CD4-positive, alpha-beta T cell (primary cell): ENCODE data around the gene TUB. TPM values are rescaled to one million over a fixed set of nuclear protein-coding genes. Genes with fewer than 3 reads are reported as not detected.

Experiments used
- ATAC-seq: fragments of 200-7000 bp; cut with Tn5 transposase; one replicate; pipeline ENCODE4 v1.10.0; 2022; ENCODE audit warnings: mild to moderate bottlenecking; ENCODE audit not compliant: poor library complexity
- CTCF ChIA-PET: fragments of 350-600 bp; sonication (Branson Sonifier 250); formaldehyde crosslinking; loops from one replicate; lab custom pipeline; 2021; ENCODE audit warnings: antibody characterized with exemption, inconsistent platforms; lab: Charles Lee
- POLR2A ChIA-PET: fragments of 350-600 bp; sonication (Branson Sonifier 250); formaldehyde crosslinking; loops from one replicate; lab custom pipeline; 2021; ENCODE audit warnings: antibody characterized with exemption, inconsistent platforms; lab: Charles Lee
- DNase-seq, 14 experiments: peaks; one replicate each; pipeline ENCODE4 v3.0.0-alpha.2; 2013 to 2020; ENCODE audit warnings: mixed read lengths in 2 of 14
- H3K27ac ChIP-seq, 2 donors: one replicate each; pipeline versions ENCODE4 v1.5.1 to v1.7.0; 2013; ENCODE audit warnings: low read length in 2 of 2, low read depth in 1 of 2, mild to moderate bottlenecking in 1 of 2
- H3K27me3 ChIP-seq, 2 experiments: 1 replicate in 1 of 2; 2 replicates in 1 of 2; pipeline versions ENCODE4 v1.6.1 to v1.7.0; 2013; ENCODE audit warnings: low read length in 2 of 2, control low read depth in 1 of 2, mild to moderate bottlenecking in 1 of 2, moderate library complexity in 1 of 2; ENCODE audit not compliant: insufficient read depth in 2 of 2, control insufficient read depth in 1 of 2
- H3K36me3 ChIP-seq: one replicate; pipeline ENCODE4 v1.6.1; 2013; ENCODE audit warnings: low read length, control low read depth; ENCODE audit not compliant: insufficient read depth
- H3K4me1 ChIP-seq: one replicate; pipeline ENCODE4 v1.6.1; 2013; ENCODE audit warnings: low read length, control low read depth; ENCODE audit not compliant: insufficient read depth
- H3K4me3 ChIP-seq: one replicate; pipeline ENCODE4 v1.5.1; 2013; ENCODE audit warnings: mild to moderate bottlenecking, low read length, moderate library complexity
- H3K9me3 ChIP-seq, 2 experiments: 1 replicate in 1 of 2; 2 replicates in 1 of 2; pipeline versions ENCODE4 v1.6.1 to v1.7.0; 2013; ENCODE audit warnings: low read length in 2 of 2, mild to moderate bottlenecking in 2 of 2, control low read depth in 1 of 2, moderate library complexity in 1 of 2; ENCODE audit not compliant: control insufficient read depth in 1 of 2, insufficient read depth in 1 of 2
- H3K27ac Mint-ChIP-seq: one replicate; pipeline ENCODE4 v1.8.0; 2020; ENCODE audit warnings: mixed read lengths
- H3K27me3 Mint-ChIP-seq: one replicate; pipeline ENCODE4 v1.8.0; 2021; ENCODE audit warnings: mixed read lengths
- H3K36me3 Mint-ChIP-seq: one replicate; pipeline ENCODE4 v1.8.0; 2021; ENCODE audit warnings: low read depth, mixed read lengths
- H3K4me1 Mint-ChIP-seq: one replicate; pipeline ENCODE4 v1.8.0; 2021; ENCODE audit warnings: low read depth, mixed read lengths
- H3K4me3 Mint-ChIP-seq: one replicate; pipeline ENCODE4 v1.8.0; 2020; ENCODE audit warnings: mild to moderate bottlenecking, mixed read lengths
- H3K9me3 Mint-ChIP-seq: one replicate; pipeline ENCODE4 v1.8.0; 2020; ENCODE audit warnings: mixed read lengths
- intact Hi-C, 2 experiments: fragments of 100-400 bp; cut with DNase I in 1 of 2; cut with micrococcal nuclease in 1 of 2; formaldehyde crosslinking; loops; one replicate each; pipeline versions ENCODE4 v1.15.1 to v1.9.0; 2023 to 2025; cut with DNase I, micrococcal nuclease
- total RNA-seq, 174 experiments: library from RNA in 2 of 174; stranded (reverse) in 2 of 174; gene quantifications; one replicate each; pipeline ENCODE4 v1.2.3 and lab custom pipeline; 2021 to 2026
- TF ChIP-seq, protein P1 (sequence below): fragments of 200-600 bp; IDR thresholded peaks from one replicate; pipeline ENCODE4 v1.8.0; 2022; ENCODE audit warnings: antibody characterized with exemption, mild to moderate bottlenecking

TUB gene
- total RNA-seq, 2 experiments from 2014 or later, result 0.08 TPM; not detected in 1

DNA sequence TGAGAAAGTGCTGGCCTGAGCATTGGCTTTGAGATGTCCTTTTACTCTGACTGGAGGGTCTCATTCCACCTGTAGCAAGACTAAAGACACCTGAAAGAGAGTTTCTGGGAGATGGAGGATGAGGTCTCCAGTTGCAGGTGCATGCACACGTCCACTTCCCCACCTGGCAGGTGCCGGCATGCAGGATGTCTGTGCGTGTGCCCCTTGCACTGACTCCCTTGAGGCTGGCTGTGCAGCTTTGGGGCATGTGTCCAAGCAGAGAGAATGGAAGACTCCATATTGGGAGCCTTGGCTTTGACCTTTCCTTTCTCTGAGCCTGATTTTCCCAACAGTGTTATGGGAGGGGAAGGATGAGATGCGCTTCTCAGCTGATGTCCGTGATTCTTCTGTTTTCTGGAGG is 44.0 kb upstream of the TUB start:
- H3K36me3 ChIP-seq, result no peaks in the 10 kb centered on the region
- ChIA-PET POLR2A (no interaction called here), CTCF (no interaction called here)
- DNase-seq, result no peak
- H3K27me3 Mint-ChIP-seq, result peaks cover 44% of the 10 kb centered on the region
- no peak overlapping the region for H3K27ac Mint-ChIP-seq
- no peaks in the 10 kb centered on the region for H3K9me3 Mint-ChIP-seq
- H3K27ac ChIP-seq, result no peak overlapping the region
- H3K4me3 ChIP-seq, result no peak overlapping the region
- H3K4me3 Mint-ChIP-seq, result no peak overlapping the region
- no peaks in the 10 kb centered on the region for H3K36me3 Mint-ChIP-seq
- TF ChIP-seq, protein P1, sequence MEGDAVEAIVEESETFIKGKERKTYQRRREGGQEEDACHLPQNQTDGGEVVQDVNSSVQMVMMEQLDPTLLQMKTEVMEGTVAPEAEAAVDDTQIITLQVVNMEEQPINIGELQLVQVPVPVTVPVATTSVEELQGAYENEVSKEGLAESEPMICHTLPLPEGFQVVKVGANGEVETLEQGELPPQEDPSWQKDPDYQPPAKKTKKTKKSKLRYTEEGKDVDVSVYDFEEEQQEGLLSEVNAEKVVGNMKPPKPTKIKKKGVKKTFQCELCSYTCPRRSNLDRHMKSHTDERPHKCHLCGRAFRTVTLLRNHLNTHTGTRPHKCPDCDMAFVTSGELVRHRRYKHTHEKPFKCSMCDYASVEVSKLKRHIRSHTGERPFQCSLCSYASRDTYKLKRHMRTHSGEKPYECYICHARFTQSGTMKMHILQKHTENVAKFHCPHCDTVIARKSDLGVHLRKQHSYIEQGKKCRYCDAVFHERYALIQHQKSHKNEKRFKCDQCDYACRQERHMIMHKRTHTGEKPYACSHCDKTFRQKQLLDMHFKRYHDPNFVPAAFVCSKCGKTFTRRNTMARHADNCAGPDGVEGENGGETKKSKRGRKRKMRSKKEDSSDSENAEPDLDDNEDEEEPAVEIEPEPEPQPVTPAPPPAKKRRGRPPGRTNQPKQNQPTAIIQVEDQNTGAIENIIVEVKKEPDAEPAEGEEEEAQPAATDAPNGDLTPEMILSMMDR, result no peak
- H3K27me3 ChIP-seq, result peaks cover 0 to 2% of the 10 kb centered on the region in 2 experiments
- intact Hi-C loops, result no loop called here
- peaks cover 8% of the 10 kb centered on the region for H3K4me1 ChIP-seq
- H3K4me1 Mint-ChIP-seq, result peaks cover 7% of the 10 kb centered on the region
- H3K9me3 ChIP-seq, result peaks cover 0 to under 1% of the 10 kb centered on the region in 2 experiments
- ATAC-seq, result no peak

- no peaks in the 10 kb centered on the region for H3K36me3 ChIP-seq
- ChIA-PET CTCF (no interaction called here), POLR2A (no interaction called here)
- no peaks in the 10 kb centered on the region for H3K9me3 ChIP-seq
- no peak overlapping the region for H3K27ac Mint-ChIP-seq
- peaks cover 2% of the 10 kb centered on the region for H3K4me1 Mint-ChIP-seq
- DNase-seq (peak in 1 of 14 experiments; percentile 19), ATAC-seq (no peak)
- no peak overlapping the region for H3K4me3 Mint-ChIP-seq
- H3K4me1 ChIP-seq, result peaks cover 1% of the 10 kb centered on the region
- intact Hi-C loops, result no loop called here
- H3K36me3 Mint-ChIP-seq, result no peaks in the 10 kb centered on the region
- no peak overlapping the region for H3K4me3 ChIP-seq
- H3K27me3 ChIP-seq, result peaks cover 0 to 2% of the 10 kb centered on the region in 2 experiments
- no peaks in the 10 kb centered on the region for H3K9me3 Mint-ChIP-seq
- no peak overlapping the region for H3K27ac ChIP-seq
- peaks cover 37% of the 10 kb centered on the region for H3K27me3 Mint-ChIP-seq
- TF ChIP-seq, protein P1, result no peak
Observed at GRCh38 chr11:8038393-8038792, 42.6 kb upstream of the TUB start.

DNA sequence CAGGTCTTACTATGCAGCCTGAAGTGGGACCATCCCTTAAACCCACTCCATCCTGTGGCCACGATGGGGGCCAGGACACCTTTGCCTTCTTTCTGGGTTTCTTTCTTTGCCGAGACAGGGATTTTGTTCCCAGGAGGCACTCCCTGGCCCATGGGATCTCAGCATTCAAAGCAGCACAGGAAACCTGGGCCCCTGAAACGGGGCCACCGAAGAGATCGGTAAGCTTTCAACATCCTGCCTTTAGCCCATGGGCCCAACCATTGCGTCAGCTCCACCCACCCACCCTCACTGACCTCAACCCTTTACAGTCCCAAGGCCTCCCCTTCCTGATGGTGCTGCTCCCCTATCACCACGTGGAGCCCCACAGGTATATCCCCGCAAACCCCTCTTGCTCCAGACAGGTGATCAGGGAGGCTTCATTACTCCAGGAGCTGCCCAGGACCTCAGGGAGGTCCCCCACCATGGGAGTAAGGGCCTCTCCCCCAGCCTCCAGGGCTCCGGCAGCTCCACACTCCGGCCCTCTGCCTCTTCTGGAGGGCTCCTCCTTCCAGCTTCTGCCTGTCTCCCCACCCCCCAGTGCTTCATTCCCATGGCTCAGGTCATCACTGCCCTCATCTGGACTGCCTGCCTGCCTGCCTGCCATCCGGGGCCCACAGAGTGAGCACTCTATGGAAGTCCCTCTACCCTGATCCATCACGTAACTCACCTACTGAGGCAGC is 42.0 kb upstream of the TUB start:
- POLR2A ChIA-PET, result no interaction called here
- no peaks in the 10 kb centered on the region for H3K4me1 ChIP-seq
- no peak for ATAC-seq

More for the DNA sequence above, 42.0 kb upstream of the TUB start:
- DNase-seq, result no peak
- Histone ChIP-seq H3K27ac (no peak overlapping the region), H3K36me3 (no peaks in the 10 kb centered on the region), H3K4me3 (no peak overlapping the region), H3K9me3 (no peaks in the 10 kb centered on the region), H3K27me3 (peaks cover 0 to 2% of the 10 kb centered on the region in 2 experiments)
- Mint-ChIP-seq H3K27me3 (peaks cover 34% of the 10 kb centered on the region), H3K9me3 (no peaks in the 10 kb centered on the region), H3K4me1 (no peaks in the 10 kb centered on the region), H3K36me3 (no peaks in the 10 kb centered on the region), H3K27ac (no peak overlapping the region), H3K4me3 (no peak overlapping the region)
- TF ChIP-seq, protein P1, result no peak
- intact Hi-C loops, result no loop called here
- CTCF ChIA-PET, result no interaction called here
